K562 (cell line): ENCODE data around the gene MAGI2. TPM values are rescaled to one million over a fixed set of nuclear protein-coding genes. Genes with fewer than 3 reads are reported as not detected.

Experiments
- ATAC-seq: fragments of 200-7000 bp; cut with Tn5 transposase; 3 replicates; pipeline ENCODE4 v1.9.1; 2020; ENCODE audit warnings: moderate library complexity
- BruUV-seq: library from RNA; stranded (reverse); fragments of 400-500 nt; replicated peaks from 2 replicates; lab custom pipeline; 2021; lab: Mats Ljungman, UMichigan
- CTCF ChIA-PET: fragments of 300-600 bp; formaldehyde crosslinking; extraction: SDS; loops from one replicate; lab custom pipeline; 2021; ENCODE audit warnings: low intra/inter-chr PET ratio; lab: Yijun Ruan, JAX
- POLR2A ChIA-PET: fragments of 300-600, 350-650 bp; sonication (Branson Sonifier 250); formaldehyde crosslinking; extraction: SDS; loops from one replicate; lab custom pipeline; 2021; ENCODE audit warnings: antibody characterized with exemption, inconsistent platforms; lab: Yijun Ruan, JAX
- DNase-seq, 4 experiments: peaks; one replicate each; pipeline versions ENCODE4 v3.0.0 to v3.0.0-alpha.2; 2011 to 2018; ENCODE audit warnings: low spot score in 3 of 4, mixed read lengths in 3 of 4; ENCODE audit errors: extremely low read depth in 1 of 4
- FAIRE-seq: peaks from 2 replicates; lab custom pipeline; 2011; peaks lifted over from hg19 to GRCh38; lab: Jason Lieb, UNC
- H2AFZ ChIP-seq: 2 replicates; pipeline ENCODE4 v1.6.0; 2011; ENCODE audit warnings: low read depth, low read length, control low read depth, inconsistent platforms
- H3K27ac ChIP-seq: fragments of 200-600 bp; 3 replicates; pipeline ENCODE4 v1.8.0; 2011; ENCODE audit warnings: low read depth, mild to moderate bottlenecking, control low read depth, inconsistent platforms, low read length, moderate library complexity, mixed read lengths; ENCODE audit errors: extremely low read depth
- H3K27me3 ChIP-seq, 2 experiments: fragments of 300-600 bp in 1 of 2; 2 replicates in 1 of 2; 3 replicates in 1 of 2; pipeline versions ENCODE4 v1.6.0 to v1.8.0; 2011; ENCODE audit warnings: inconsistent platforms in 2 of 2, low read length in 2 of 2, mild to moderate bottlenecking in 1 of 2, mixed read lengths in 1 of 2, moderate library complexity in 1 of 2; ENCODE audit not compliant: control insufficient read depth in 2 of 2, insufficient read depth in 2 of 2
- H3K36me3 ChIP-seq: fragments of 300-600 bp; 3 replicates; pipeline ENCODE4 v1.8.0; 2011; ENCODE audit warnings: mild to moderate bottlenecking, low read length, inconsistent platforms; ENCODE audit not compliant: control insufficient read depth, insufficient read depth
- H3K4me1 ChIP-seq, 2 experiments: fragments of 200-600 bp in 1 of 2; replicated peaks in 1 of 2; 2 replicates in 1 of 2; 3 replicates in 1 of 2; pipeline versions ENCODE4 v1.5.1 to v1.8.0; 2011; ENCODE audit warnings: inconsistent platforms in 2 of 2, low read length in 2 of 2, mild to moderate bottlenecking in 1 of 2, mixed read lengths in 1 of 2, moderate library complexity in 1 of 2; ENCODE audit not compliant: control insufficient read depth in 2 of 2, insufficient read depth in 2 of 2
- H3K4me2 ChIP-seq: 2 replicates; pipeline ENCODE4 v1.6.1; 2011; ENCODE audit warnings: low read length, control low read depth, inconsistent platforms, mixed read lengths; ENCODE audit not compliant: insufficient read depth
- H3K4me3 ChIP-seq: fragments of 200-600 bp; sonication (generic), shearing (Covaris generic); 2 replicates; pipeline ENCODE4 v1.5.1; 2016; ENCODE audit warnings: control low read depth, inconsistent platforms
- H3K79me2 ChIP-seq: fragments of 200-600 bp; 3 replicates; pipeline ENCODE4 v1.8.0; 2011; ENCODE audit warnings: low read length, inconsistent platforms; ENCODE audit not compliant: control insufficient read depth, insufficient read depth
- H3K9ac ChIP-seq, 2 experiments: 2 replicates each; pipeline versions ENCODE4 v1.6.0 to v1.6.1; 2011; ENCODE audit warnings: low read depth in 2 of 2, low read length in 2 of 2, control low read depth in 1 of 2, inconsistent platforms in 1 of 2, mild to moderate bottlenecking in 1 of 2, mixed read lengths in 1 of 2; ENCODE audit not compliant: insufficient read depth in 1 of 2
- H3K9me1 ChIP-seq: one replicate; pipeline ENCODE4 v1.6.0; 2011; ENCODE audit warnings: inconsistent platforms, mild to moderate bottlenecking, low read length, moderate library complexity; ENCODE audit not compliant: control insufficient read depth, insufficient read depth
- H3K9me3 ChIP-seq: replicated peaks from 2 replicates; pipeline ENCODE4 v1.5.1; 2011; ENCODE audit warnings: low read depth, low read length, inconsistent platforms; ENCODE audit not compliant: control insufficient read depth, insufficient read depth
- H4K20me1 ChIP-seq: replicated peaks from 2 replicates; pipeline ENCODE4 v1.6.1; 2011; ENCODE audit warnings: low read length, inconsistent platforms, mixed read lengths; ENCODE audit not compliant: control insufficient read depth, insufficient read depth
- HIVEP1 ChIP-seq: fragments of 250-450 bp; sonication (Bioruptor Pico); IDR thresholded peaks from 2 replicates; pipeline ENCODE4 v1.4.0; 2020; ENCODE audit warnings: mild to moderate bottlenecking
- PBX2 ChIP-seq, 2 experiments: IDR thresholded peaks in 1 of 2; conservative IDR thresholded peaks in 1 of 2; 2 replicates each; pipeline ENCODE4 v1.6.1; 2016; ENCODE audit warnings: low read depth in 2 of 2, mild to moderate bottlenecking in 1 of 2, missing compliant biosample characterization in 1 of 2, missing genetic modification characterization in 1 of 2, moderate library complexity in 1 of 2
- PHF20 ChIP-seq: fragments of 450-650 bp; IDR thresholded peaks from 2 replicates; pipeline ENCODE4 v1.6.1; 2018; ENCODE audit not compliant: partially characterized antibody
- POLR2AphosphoS5 ChIP-seq: IDR thresholded peaks from 2 replicates; pipeline ENCODE4 v1.6.1; 2011; ENCODE audit warnings: mild to moderate bottlenecking, low read depth, low read length, moderate library complexity; ENCODE audit not compliant: control insufficient read depth, insufficient read depth
- RBM34 ChIP-seq: fragments of 200-400 bp; formaldehyde crosslinking; IDR thresholded peaks from 2 replicates; pipeline ENCODE4 v1.6.1; 2018; ENCODE audit warnings: low read length, borderline replicate concordance; ENCODE audit not compliant: insufficient read depth
- WGBS: fragments of 100-300 bp; shearing (Covaris generic); methylation state at CpG from one replicate; pipeline ENCODE4 v1.1.6; 2016; ENCODE audit warnings: low coverage, mixed read lengths; ENCODE audit not compliant: insufficient coverage; ENCODE audit errors: missing lambda C conversion rate; 5-methylcytosine and 5-hydroxymethylcytosine counted together
- in situ Hi-C: fragments of 300-500 bp; cut with MboI; formaldehyde crosslinking; loops from 4 replicates; pipeline ENCODE4 v1.15.0; 2018; ENCODE audit warnings: inconsistent platforms, mixed read lengths
- intact Hi-C: fragments of 100-400 bp; cut with micrococcal nuclease; formaldehyde crosslinking; loops from 2 replicates; pipeline ENCODE4 v1.14.2; 2022
- polyA plus RNA-seq, 8 experiments: library from polyadenylated mRNA; depleted of rRNA in 4 of 8; stranded (reverse) in 5 of 8; unstranded in 3 of 8; fragments of >200 nt; fragmentation: Nextera tagmentation in 2 of 8; fragmentation: Illumina TruSeq in 1 of 8; extraction: Ambion mirVana in 2 of 8; extraction: Trizol in 1 of 8; gene quantifications; 2 replicates each; pipeline versions ENCODE4 v1.2.1 to v1.2.3, GENCODE V29; 2011 to 2014; ENCODE audit warnings: inconsistent platforms in 1 of 8, missing spikeins in 1 of 8
- total RNA-seq, 7 experiments: library from RNA; depleted of rRNA in 6 of 7; stranded (reverse); fragments of >200 nt in 6 of 7; fragmentation: Illumina TruSeq in 2 of 7; extraction: Trizol in 2 of 7; gene quantifications; 2 replicates each; pipeline versions ENCODE4 v1.2.1 to v1.2.3, GENCODE V29; 2011 to 2021; ENCODE audit warnings: low replicate concordance in 1 of 7

The MAGI2 gene
- total and polyA plus RNA-seq, 9 of the 15 experiments (the other 6 are each of a cell fraction or from before 2014, with no cell fraction given), result 0.27 to 1.4 (median 0.70) TPM

GRCh38 chr7:78751253-78751652 is 702.2 kb downstream of the MAGI2 start (continued):
- no peak for TF ChIP-seq POLR2AphosphoS5

- BruUV-seq, result no TSS peak
- Histone ChIP-seq H3K36me3 (no peaks in the 10 kb centered on the region), H3K4me1 (no peaks in the 10 kb centered on the region), H3K27ac (no peak overlapping the region), H4K20me1 (no peaks in the 10 kb centered on the region), H3K9ac (no peak overlapping the region), H3K27me3 (no peaks in the 10 kb centered on the region), H3K4me3 (no peak overlapping the region), H3K9me3 (no peaks in the 10 kb centered on the region), H3K4me2 (no peak overlapping the region), H2AFZ (no peak overlapping the region), H3K79me2 (no peaks in the 10 kb centered on the region), H3K9me1 (no peaks in the 10 kb centered on the region)
- ChIA-PET POLR2A (interaction anchor here (0.5 kb wide), 1 partner anchor 1860 kb away, joined by 3 read pairs; no protein-coding TSS in a partner anchor), CTCF (no interaction called here)
- intact Hi-C loops, result no loop called here
- in situ Hi-C loops, result no loop called here
- TF ChIP-seq PBX2 (CRISPR knock-in tag; IDR thresholded peaks at IDR 0.05; ENCODE audit: low read depth) (no peak), PBX2 (tag; conservative IDR thresholded peaks at IDR 0.05; ENCODE audit: low read depth) (no peak), PHF20 (no peak), HIVEP1 (no peak), RBM34 (no peak)
- no peak for FAIRE-seq
- ATAC-seq, result no peak
- 1% methylated on average over 5 of the region's 5 CpGs for WGBS
- no peak for DNase-seq
Observed at GRCh38 chr7:78749052-78749746, 704.3 kb downstream of the MAGI2 start.
